ENCODE data around the gene ACBD3. TPM values are rescaled to one million over a fixed set of nuclear protein-coding genes. Genes with fewer than 3 reads are reported as not detected.
A peak's percentile ranks its signal among the peaks of the same experiment; 100 is the strongest.

ACBD3 gene
- total and polyA plus RNA-seq, 2 of the 8 experiments (the other 6 are each of a cell fraction or from before 2014, with no cell fraction given): 8.4 to 29.4 TPM

- WGBS, 2 experiments (ENCODE audit: extremely low coverage in 1 of 2, insufficient coverage in 1 of 2, insufficient read length in 1 of 2, insufficient replicate concordance in 2 of 2, low coverage in 1 of 2, low lambda C conversion rate in 2 of 2, missing lambda C conversion rate in 1 of 2): 66% methylated on average over 14 of the region's 14 CpGs; no CpG with 5 or more reads in 1 of the 2 experiments
Observed at GRCh38 chr1:226185141-226186036, 1.2 kb downstream of the ACBD3 start.

More at GRCh38 chr1:226185141-226186036, 1.2 kb downstream of the ACBD3 start:
- Histone ChIP-seq H2BK120ac (replicated peaks; ENCODE audit: low read depth, low read length) (no peak overlapping the region), H2BK15ac (ENCODE audit: low read length) (no peak overlapping the region), H3K18ac (ENCODE audit: extremely low read depth, low read length) (no peak overlapping the region), H3K23me2 (ENCODE audit: low read depth, low read length) (no peaks in the 10 kb centered on the region; the same call in 1 of the 2 replicates), H2AFZ (ENCODE audit: low read length) (no peak overlapping the region), H3K27ac (ENCODE audit: low read depth, low read length) (no peak overlapping the region), H3K56ac (replicated peaks; ENCODE audit: insufficient read length, low read depth, low read length) (no peak overlapping the region), H4K5ac (ENCODE audit: insufficient read length, low read depth, low read length) (no peak overlapping the region), H2BK20ac (ENCODE audit: low read length) (no peak overlapping the region), H4K91ac (replicated peaks; ENCODE audit: insufficient read length, low read length) (no peak overlapping the region), H4K20me1 (replicated peaks in 1 of 2; ENCODE audit: control insufficient read depth in 1 of 2, insufficient read depth in 2 of 2, low read length in 2 of 2) (peaks cover 0 to 2% of the 10 kb centered on the region in 2 experiments), H2AK5ac (ENCODE audit: low read depth, low read length) (no peak overlapping the region), H3K79me2 (ENCODE audit: control insufficient read depth in 1 of 2, insufficient read depth in 2 of 2, low read length in 2 of 2) (peaks cover 3 to 53% of the 10 kb centered on the region in 2 experiments; a peak in 3 of 4 replicates), H2BK5ac (ENCODE audit: low read depth, low read length) (no peak overlapping the region), H4K8ac (ENCODE audit: extremely low read depth, insufficient read depth, low read length) (no peak overlapping the region), H3K27me3 (replicated peaks in 1 of 4; ENCODE audit: control insufficient read depth in 3 of 4, extremely low read depth in 1 of 4, insufficient read depth in 3 of 4, low read length in 3 of 4) (no peaks in the 10 kb centered on the region), H3K4ac (replicated peaks; ENCODE audit: insufficient read length, low read depth, low read length) (no peak overlapping the region), H3K9ac (replicated peaks in 1 of 4; ENCODE audit: extremely low read depth in 1 of 4, low read depth in 3 of 4, low read length in 3 of 4) (peak overlapping the region in 2 of 4 experiments; percentile 44 to 53; a peak in 4 of 7 replicates), H3K4me1 (replicated peaks in 1 of 4; ENCODE audit: control insufficient read depth in 3 of 4, insufficient read depth in 4 of 4, low read length in 3 of 4) (peaks cover 0 to 4% (median 3%) of the 10 kb centered on the region in 4 experiments; a peak in 3 of 7 replicates), H3K4me3 (ENCODE audit: extremely low read depth in 1 of 4, insufficient read depth in 2 of 4, low read depth in 3 of 4, low read length in 4 of 4) (peak overlapping the region; percentile 65 to 90 (median 79)), H3K9me3 (ENCODE audit: insufficient read depth in 2 of 2, low read depth in 1 of 2, low read length in 1 of 2) (no peaks in the 10 kb centered on the region), H3K79me1 (ENCODE audit: low read depth, low read length) (peaks cover 6% of the 10 kb centered on the region; the same call in 1 of the 2 replicates), H3K23ac (ENCODE audit: insufficient read length) (no peak overlapping the region), H3K36me3 (ENCODE audit: control insufficient read depth in 2 of 4, insufficient read depth in 4 of 4, low read length in 3 of 4) (peaks cover 0 to 11% (median 0%) of the 10 kb centered on the region in 4 experiments; a peak in 2 of 8 replicates), H3K14ac (ENCODE audit: insufficient read length) (no peak overlapping the region), H3K4me2 (ENCODE audit: insufficient read depth in 1 of 2, low read depth in 2 of 2, low read length in 2 of 2) (peak overlapping the region; percentile 79 to 82), H2BK12ac (ENCODE audit: low read depth, low read length) (no peak overlapping the region)
- FAIRE-seq (no peak), DNase-seq (ENCODE audit: low read depth in 1 of 2, low spot score in 2 of 2) (no peak)
- ChIA-PET POLR2A (ENCODE audit: partially characterized antibody) (interaction anchor here (1.5 to 1.8 kb wide), 2 partner anchors 12 to 36 kb away, joined by 4 read pairs; no protein-coding TSS in a partner anchor), CTCF (ENCODE audit: partially characterized antibody) (interaction anchor here (0.6 to 3.1 kb wide), 9 partner anchors 9 to 1213 kb away, joined by 3 to 21 read pairs (median 4); no protein-coding TSS in a partner anchor)
- TF ChIP-seq CBX8 (IDR thresholded peaks at IDR 0.05; ENCODE audit: borderline replicate concordance, low read depth, low read length) (no peak), BCL11A (IDR thresholded peaks at IDR 0.05; ENCODE audit: low read depth in 2 of 2, low read length in 2 of 2) (no peak), RNF2 (IDR thresholded peaks at IDR 0.05; ENCODE audit: borderline replicate concordance, low read depth, low read length, missing control alignments, poor library complexity, severe bottlenecking) (no peak), SIN3A (conservative IDR thresholded peaks at IDR 0.05 in 1 of 2, IDR thresholded peaks at IDR 0.05 in 1 of 2; ENCODE audit: low read depth in 1 of 2, low read length in 2 of 2) (0 out of 4 replicates have a peak, but pooled peaks of 1 of the 2 experiments have one; percentile 6)
